Activated T-cell treated with anti-CD3 and anti-CD28 coated beads for 48 hours (primary cell): Measurements from ENCODE around the gene AP3S2.
"Not testable (repeated sequence)": the region's sequence is repeated elsewhere in the genome, so short reads cannot be mapped to it uniquely, and the experiment has no call there.

Experiments used
- DNase-seq: peaks from one replicate; pipeline ENCODE4 v3.0.0-alpha.2; 2020; ENCODE audit warnings: low read depth

AP3S2 gene

DNA sequence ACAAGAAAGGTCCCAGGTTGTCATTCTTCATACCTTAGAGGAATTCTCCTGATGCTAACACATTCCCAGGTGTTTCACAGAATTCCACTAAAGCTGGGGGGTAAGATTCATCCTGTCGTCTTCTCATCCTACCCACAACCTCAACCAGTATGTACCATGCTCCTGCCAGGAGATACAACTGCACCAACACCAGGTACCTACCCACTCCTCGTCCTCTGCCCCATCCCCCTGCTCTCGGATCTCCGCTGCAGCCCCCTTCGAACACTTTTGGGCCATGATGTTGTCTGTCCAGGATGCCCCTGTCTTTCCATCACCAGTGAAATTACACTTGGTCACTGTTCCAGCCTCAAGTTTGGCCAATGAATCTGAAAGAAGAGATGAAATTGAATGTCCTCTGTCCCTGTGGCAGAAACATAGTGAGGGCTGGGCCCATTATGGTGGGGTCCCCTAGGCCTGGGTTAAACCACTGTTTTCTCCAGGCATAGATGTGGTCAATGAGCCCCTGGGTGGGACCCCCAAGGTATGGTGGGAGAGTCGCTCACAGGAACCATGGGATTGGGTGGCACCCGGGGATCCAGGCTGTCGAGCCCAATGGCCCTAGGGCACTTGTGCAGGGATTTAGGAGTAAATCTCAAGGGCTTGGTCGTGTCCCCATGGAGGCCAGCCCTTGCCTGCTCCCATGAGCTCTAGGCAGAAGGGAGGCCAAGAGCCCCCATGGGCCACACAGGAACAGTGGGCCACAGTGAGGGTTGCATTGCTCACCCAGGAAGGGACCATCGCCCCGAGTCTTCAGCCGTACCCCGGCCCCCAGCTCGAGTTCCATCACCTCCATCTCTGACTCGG lies 9.4 kb upstream of the AP3S2 start:
- no peak for DNase-seq

DNA sequence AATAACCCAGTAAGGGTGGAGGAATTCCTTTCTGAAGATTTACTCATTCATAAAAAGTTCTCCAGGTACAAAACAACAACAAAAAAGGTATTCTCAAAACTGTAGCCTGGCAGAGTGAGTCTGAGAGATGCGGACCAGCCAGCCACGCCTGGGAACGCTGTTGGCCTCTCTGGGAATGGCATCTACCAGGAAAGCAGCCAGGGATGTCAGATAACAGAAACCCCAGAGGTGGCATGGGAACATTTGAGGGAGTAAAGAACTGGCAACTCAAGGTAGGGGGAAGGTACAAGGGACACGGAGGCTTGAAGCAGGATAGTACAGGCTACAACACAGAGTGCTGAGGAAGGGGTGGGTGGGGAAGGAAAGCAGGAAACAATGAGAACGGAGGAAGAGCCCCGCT lies 7.1 kb upstream of the AP3S2 start:
- no peak for DNase-seq

DNA sequence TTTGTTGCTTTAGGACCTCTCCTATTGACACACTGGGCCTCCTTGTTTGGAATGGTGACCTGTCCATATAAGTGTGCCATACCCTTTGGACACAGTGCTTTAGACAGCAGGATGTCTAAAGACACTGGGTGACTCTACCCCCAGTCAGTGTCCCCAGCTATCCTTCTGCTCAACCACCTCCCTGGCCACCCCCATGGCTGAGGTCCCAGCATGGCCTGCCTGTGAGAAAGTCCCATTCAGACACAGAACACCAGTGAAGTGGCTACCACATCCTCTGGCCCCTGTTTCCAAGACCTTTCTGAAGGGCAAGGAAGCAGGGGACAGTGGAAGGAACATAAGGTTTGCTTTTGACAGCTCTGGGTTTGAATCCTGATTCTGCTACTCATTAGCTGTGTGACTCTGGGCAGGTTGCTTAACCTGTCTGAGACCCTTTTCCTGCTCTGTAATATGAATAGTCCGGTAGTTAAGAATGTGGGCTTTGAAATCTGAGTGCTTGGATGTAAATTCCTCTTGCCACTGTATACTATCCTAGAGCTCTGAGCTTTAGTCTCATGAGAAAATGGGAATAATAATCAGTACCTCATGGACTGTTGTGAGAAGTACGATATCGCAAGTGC lies 6.3 kb upstream of the AP3S2 start:
- DNase-seq, result no peak

DNA sequence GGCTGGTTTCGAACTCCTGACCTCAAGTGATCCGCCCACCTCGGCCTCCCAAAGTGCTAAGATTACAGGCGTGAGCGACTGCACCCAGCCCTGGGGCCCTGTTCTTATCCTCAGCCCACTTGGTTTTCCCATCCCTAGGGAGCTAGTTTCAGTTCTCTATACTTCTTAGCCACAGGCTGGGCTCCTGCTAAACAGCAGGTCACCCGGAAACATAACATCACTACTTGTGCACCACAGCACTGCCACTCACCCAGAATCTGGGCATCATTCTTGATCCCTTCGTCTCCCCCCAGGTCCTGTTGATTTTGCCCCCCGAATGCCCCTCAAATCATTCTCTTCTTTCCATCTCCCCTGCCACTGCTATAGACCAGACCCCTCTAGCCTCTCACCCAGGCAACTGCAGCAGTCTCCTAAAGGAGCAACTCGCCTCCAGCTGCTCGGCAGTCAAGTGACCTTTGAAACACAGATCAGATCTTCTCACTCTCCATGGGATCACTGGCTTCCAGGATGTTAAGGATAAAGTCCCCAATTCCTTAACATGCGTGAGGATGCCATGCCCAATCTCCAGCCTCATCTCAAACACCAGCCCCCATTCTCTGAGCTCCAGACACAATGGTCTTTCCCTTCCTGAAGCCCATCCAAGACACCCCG lies 5.6 kb upstream of the AP3S2 start:
- no peak for DNase-seq

DNA sequence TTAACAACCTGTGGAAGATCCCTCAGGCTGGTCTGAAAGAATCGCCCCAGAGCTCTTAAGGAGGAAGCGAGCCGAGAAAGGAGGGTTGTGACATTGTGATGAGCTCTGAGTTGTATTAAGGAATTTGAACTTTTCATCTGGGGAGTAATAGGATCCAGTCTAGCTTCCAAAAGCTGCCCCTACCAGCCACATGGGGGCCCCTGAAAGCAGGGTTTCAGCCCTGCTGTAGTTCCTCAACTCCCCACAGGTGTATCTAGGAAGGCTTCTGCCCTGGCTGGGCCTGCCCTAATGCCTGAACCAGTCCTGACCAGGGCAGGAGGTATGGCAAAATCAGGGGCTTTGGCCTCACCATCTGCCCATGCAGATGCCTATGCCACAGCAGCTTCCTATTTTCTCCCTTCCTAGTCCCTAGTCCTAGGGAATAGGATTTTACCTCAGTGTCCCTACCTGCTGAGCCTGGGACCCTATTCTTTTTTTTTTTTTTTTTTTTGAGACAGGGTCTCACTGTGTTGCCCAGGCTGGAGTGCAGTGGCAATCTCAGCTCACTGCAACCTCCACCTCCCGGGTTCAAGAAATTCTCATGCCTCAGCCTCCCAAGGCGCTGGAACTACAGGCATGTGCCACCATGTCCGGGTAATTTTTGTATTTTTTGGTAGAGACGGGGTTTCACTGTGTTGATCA lies 5.0 kb upstream of the AP3S2 start:
- peak; percentile 26 for DNase-seq

DNA sequence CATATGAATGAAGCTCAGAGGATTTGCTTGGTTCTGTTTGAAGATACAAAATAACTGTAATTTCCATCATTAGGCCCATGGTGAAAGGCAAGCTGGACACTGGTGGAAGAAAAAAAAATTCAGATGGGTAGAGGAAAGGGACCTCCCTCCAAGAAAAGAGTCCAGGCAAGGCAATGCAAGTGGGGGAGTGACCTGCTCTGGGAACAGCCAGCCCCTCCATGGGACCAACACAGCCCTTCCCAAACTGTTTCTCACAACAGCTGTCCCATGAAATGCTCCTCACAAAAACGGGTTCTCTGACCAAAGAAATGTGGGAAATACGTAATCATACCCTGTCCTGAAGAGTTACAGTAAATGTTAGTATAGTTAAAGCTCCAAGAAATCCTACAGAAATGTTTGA lies 4.4 kb upstream of the AP3S2 start:
- no peak for DNase-seq

DNA sequence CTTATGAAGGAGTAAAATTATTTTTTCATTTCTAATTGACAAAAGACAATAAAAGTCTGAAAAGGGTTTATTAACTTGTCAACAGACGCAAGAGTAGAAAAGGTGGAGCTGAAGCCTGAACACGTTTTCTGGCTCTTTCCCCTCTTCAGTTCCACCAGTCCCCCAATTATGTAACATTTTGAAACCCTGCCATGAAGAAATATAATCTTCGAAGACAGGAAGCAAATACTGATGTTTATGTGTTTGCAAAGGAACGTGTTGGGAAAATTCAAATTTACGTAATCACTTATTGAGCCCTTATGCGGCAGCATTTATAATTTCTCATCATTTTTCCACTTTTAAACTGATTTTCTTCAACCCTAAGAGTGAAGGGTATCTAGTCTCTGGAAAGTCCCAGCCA lies 767 bp downstream of the AP3S2 start:
- no peak for DNase-seq

DNA sequence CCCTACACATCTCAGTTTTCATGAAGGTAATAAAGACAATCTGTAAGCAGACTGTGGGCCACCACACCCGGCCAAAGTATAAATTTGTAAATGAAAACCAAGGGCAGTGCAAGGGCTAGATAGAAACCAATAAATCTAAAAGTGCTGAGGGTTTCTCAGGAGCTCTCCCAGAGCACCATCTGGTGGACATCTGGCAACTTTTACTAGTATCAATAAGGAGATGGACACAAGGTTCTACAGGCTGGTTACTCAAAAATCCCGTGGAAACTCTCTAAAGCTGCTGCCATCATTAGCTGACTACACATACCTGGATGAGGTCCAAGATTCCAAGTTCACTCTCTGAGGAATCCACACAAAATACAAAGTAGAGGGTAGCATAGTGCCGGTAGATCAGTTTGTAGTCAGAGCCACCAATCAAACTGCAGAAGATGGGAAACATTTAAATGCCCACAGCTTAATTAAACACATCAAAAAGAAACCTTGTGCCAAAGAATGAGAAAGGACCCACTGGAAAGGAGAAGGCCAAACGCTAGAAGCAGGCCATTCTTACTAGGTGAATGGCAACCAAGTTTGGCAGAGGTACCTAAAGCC lies 5.5 kb downstream of the AP3S2 start:
- no peak for DNase-seq

DNA sequence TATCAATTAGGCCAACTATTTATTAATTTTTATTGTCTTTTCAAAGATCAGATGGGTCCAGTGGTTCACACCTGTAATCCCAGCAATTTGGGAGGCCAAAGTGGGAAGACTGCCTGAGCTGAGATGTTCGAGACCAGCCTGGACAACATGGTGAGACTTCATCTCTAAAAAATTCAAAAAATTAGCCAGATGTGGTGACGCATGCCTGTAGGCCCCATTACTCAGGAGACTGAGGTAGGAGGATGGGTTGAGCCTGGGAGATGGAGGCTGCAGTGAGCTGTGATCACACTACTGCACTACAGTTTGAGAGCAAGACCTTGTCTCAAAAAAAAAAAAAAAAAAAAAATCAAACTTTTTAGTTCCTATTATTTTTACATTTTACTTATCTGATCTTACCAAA lies 8.2 kb downstream of the AP3S2 start:
- DNase-seq, result no peak

DNA sequence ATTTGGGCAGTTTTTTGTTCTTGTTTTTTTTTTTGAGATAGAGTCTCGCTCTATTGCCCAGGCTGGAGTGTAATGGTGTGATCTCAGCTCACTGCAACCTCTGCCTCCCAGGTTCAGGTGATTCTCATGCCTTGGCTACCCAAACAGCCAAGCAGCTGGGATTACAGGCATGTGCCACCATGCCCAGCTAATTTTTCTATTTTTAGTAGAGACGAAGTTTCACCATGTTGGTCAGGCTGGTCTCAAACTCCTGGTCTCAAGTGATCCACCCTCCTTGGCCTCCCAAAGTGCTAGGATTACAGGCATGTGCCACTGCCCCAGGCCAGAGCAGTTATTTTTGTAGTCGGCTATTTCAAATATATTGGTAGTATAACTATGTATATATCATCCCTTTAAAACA lies 8.6 kb downstream of the AP3S2 start:
- not testable (repeated sequence) for DNase-seq

DNA sequence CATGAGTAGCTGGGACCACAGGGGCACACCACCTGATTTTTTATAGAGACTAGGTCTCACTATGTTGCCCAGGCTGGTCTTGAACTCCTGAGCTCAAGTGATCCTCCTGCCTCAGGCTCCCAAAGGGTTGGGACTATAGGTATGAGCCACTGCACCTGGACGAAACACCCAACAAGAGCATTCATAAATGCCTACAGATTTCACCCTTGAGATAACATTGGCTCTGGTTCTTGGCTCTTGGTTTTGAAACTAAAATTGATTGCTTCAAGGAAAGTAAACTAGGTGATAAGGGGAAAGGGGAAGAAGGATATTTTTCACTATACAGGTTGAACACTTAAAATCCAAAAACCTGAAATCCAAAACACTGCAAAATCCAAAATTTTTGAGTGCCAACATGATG lies 10.3 kb downstream of the AP3S2 start:
- no peak for DNase-seq

DNA sequence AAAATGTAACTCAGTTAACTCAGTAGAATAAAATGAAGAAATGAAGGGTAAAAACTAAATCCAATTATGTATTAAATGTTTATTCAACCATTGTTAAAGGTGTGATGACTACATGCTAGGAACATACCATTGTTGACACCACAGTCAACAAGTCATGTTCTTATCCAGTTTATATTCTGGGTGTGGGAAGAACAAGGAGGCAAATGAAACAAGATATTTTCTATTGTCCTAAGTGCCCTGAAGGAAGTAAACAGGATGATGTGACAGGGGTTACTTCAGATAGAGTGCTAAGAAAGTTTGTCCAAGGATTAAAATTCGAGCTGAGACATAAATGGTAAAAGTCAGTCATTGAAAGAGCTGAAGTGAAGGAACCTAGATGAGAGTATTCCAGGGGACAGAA lies 13.1 kb downstream of the AP3S2 start:
- DNase-seq, result no peak

DNA sequence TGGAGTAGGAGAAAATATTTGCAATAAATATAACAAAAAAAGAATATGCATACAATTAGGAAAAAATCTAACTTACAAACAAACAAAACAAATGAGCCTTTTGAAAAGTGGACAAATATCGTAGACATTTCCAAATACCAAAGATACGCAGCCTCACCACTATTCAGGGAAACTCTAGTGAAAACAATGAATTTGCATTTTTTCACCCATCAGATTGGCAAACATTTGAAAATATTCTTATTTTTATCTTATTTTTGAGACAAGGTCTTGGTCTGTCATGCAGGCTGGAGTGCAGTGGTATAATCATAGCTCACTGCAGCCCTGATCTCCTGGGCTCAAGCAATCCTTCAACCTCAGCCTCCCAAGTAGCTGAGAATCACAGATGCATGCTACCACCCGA lies 15.5 kb downstream of the AP3S2 start:
- DNase-seq, result no peak

DNA sequence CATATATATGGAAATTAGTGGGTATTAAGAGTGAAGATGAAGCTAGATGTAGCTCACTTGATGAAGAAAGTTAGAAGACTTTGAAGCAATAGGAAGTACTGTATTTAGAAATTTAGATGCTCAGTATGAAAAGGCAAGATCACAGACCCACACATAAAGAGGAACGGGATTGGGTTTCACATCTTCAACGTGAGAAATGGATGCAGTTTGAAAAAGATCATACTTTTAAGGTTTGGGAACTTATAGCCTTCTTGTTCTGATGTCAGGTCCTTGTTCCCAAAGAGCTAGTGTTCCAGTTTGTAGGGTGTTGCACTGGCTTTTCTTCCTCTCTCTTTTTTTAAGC lies 16.7 kb downstream of the AP3S2 start:
- no peak for DNase-seq

DNA sequence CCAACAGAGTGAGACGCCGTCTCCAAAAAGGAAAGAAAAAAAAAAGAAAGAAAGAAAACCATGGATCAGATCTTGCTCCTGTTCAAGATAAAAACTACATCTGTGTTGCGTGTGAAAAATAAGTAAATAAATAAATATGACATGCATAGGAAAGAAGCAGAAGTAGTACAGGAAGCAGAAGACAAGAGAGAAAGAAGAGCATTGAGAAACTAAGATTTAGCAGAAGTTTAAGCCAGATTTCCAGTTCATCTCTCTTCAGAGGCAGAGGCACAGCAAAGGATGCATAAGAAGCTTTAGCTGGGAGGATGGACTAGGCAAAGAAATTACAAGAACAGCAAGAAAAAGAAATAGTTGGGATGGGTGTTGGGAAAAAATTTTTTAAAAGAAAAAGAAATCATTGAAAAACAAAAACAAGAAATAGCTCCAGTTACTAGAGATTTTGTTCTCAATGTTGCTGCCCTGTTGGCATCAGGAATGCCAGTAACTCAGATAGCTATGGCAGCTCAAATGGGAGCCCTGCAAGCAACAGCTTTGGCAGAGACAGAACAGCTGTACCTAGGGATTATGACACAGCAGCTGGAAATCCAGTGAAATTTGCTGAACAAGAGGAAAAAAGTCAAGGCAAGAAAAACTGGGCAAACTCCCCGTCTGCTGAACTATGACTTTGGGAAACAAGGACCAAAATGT lies 17.3 kb downstream of the AP3S2 start:
- DNase-seq, result no peak

DNA sequence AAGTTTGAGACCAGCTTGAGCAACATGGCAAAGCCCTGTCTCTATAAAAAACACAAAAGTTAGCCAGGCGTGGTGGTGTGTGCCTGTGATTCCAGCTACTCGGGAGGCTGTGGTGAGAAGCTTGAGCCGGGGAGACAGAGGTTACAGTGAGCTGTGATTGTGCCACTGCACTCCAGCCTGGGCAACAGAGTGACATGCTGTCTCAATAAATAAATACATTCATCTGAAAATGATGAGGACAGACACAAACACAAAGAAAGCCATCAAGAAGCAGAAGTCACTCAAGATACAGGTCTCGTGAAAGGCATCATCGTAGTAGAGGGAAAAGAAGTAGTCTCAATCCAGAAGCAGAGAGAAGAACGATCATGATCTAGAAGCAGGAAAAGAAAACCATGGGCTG lies 18.1 kb downstream of the AP3S2 start:
- DNase-seq, result no peak

DNA sequence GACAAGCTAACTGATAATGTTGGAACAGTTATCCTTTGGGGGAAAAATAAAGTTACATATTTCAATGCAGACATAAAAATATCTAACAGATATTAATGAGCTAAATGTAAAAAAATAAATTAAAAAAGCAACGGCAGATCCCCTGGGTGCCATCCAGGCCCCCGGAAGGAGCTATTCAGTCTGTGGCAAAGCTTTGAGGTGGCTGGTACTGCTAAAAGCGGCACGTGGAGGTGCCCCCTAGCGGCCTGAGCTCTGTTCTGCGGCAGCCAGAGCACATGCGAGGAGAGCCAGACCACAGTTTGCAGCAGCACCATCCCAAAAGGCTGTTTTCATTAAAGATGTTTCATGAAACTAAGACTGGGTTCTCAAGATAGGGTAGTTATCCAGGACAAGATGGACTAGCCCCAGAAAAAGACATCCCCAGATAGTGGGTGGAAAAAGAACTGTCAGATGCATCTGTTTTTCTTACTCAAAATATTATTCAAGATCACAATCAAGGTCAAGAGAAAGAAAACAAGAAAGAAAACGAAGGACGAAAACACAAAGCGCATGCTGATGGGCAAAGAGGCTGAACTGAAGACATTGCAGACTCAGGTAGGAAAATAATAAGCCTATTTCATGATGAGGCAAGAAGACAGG lies 18.7 kb downstream of the AP3S2 start:
- DNase-seq, result peak; percentile 80

DNA sequence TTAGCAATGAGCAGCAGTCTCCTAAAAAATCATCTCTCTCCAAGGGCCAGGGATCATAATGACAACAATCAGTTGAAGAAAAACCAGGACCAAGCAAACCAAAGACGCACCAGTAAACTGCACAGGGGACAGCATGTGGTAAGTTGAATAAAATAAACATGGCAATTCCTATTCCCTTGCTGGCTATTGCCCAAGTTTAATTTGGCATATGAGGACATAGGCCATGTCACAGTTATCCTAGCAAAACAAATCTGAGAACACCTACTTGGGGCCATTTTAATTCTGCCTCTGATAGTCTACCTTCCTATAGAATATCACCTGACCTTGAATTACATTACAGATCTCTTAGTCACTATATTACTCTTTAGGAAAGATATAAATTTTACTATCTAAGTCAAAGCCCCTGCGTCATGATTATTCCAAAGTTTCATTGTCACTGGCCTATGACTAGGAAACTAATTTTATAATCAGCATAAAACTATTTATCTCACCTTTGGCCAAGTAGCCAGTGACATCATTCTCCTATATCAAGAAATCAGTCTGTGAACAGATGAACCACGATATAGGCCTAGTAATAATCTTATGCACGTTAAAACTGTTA lies 23.0 kb downstream of the AP3S2 start:
- no peak for DNase-seq

DNA sequence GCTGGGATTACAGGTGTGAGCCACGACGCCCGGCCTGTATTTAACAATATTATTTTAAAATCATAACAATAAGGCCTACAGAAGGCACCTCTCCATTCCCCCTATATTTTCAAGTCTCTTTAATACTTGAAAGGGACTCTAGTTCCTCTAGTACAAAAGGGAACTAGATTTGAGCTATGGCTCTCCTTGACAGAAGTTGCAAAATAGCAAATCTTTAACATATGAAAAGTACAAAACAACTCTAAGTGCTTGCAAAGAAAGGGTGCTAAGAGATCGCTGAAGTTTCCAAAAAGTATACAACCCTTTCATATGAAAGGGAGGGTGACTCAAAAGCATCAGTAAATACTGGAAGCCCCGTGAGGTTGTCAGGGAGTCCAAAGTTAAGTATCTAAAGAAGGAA lies 23.8 kb downstream of the AP3S2 start:
- DNase-seq, result no peak

DNA sequence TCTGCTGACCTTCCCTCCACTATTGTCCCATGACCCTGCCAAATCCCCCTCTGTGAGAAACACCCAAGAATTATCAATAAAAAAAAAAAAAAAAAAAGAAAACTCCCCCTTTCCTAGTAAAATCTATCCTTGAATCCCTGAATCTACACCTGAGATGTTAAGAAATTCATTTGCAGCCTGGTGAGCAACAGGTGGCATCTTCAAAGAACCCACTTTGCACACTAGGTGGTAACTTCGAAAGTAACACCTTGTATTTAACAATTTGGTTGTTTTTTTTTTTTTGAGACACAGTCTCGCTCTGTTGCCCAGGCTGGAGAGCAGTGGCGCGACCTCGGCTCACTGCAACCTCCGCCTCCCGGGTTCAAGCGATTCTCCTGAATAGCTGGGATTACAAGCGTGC lies 24.3 kb downstream of the AP3S2 start:
- DNase-seq, result not testable (repeated sequence)
